Panc1 (cell line): Measurements from ENCODE around the gene MRPL9. TPM values are rescaled to one million over a fixed set of nuclear protein-coding genes. Genes with fewer than 3 reads are reported as not detected.

ENCODE experiments used
- ATAC-seq: fragments of 200-7000 bp; cut with Tn5 transposase; 2 replicates; pipeline ENCODE4 v1.9.1; 2020; ENCODE audit warnings: mild to moderate bottlenecking, moderate library complexity
- BruUV-seq: library from RNA; stranded (reverse); fragments of 400-500 nt; replicated peaks from 2 replicates; lab custom pipeline; 2021; lab: Mats Ljungman, UMichigan
- CTCF ChIA-PET: fragments of 300-600 bp; sonication (Branson Sonifier 250); formaldehyde crosslinking; loops from one replicate; lab custom pipeline; 2022; ENCODE audit warnings: antibody characterized with exemption; lab: Charles Lee
- POLR2A ChIA-PET: fragments of 300-600 bp; sonication (Branson Sonifier 250); formaldehyde crosslinking; loops from one replicate; lab custom pipeline; 2022; ENCODE audit warnings: antibody characterized with exemption; lab: Charles Lee
- DNase-seq: peaks from one replicate; pipeline ENCODE4 v3.0.0-alpha.2; 2010; ENCODE audit warnings: low read depth, low spot score
- H3K27ac ChIP-seq: 2 replicates; pipeline ENCODE4 v1.5.1; 2011; ENCODE audit warnings: mild to moderate bottlenecking, low read length, inconsistent platforms
- H3K27me3 ChIP-seq: fragments of 200-500 bp; sonication (Bioruptor generic); 2 replicates; pipeline ENCODE4 v1.6.0; 2014; ENCODE audit warnings: low read length, inconsistent platforms; ENCODE audit not compliant: control insufficient read depth, insufficient read depth
- H3K36me3 ChIP-seq: fragments of 200-500 bp; sonication (Bioruptor generic); 2 replicates; pipeline ENCODE4 v1.5.1; 2014; ENCODE audit warnings: inconsistent platforms, mild to moderate bottlenecking, low read length, moderate library complexity; ENCODE audit not compliant: control insufficient read depth, insufficient read depth
- H3K4me1 ChIP-seq: 2 replicates; pipeline ENCODE4 v1.5.1; 2011; ENCODE audit warnings: inconsistent platforms, mild to moderate bottlenecking, low read length, moderate library complexity; ENCODE audit not compliant: control insufficient read depth, insufficient read depth
- H3K4me3 ChIP-seq, 2 experiments: 2 replicates each; pipeline ENCODE4 v1.5.1; 2011 to 2012; ENCODE audit warnings: low read depth in 2 of 2, low read length in 2 of 2, mild to moderate bottlenecking in 2 of 2, inconsistent platforms in 1 of 2, moderate library complexity in 1 of 2
- H3K9me3 ChIP-seq: fragments of 200-500 bp; sonication (Bioruptor generic); 2 replicates; pipeline ENCODE4 v1.5.1; 2014; ENCODE audit warnings: low read depth, mild to moderate bottlenecking, inconsistent platforms, low read length, moderate library complexity; ENCODE audit not compliant: control insufficient read depth, insufficient read depth
- CTCF ChIP-seq: fragments of 450-650 bp; IDR thresholded peaks from 2 replicates; pipeline ENCODE4 v1.5.1; 2017; ENCODE audit warnings: mild to moderate bottlenecking
- POLR2AphosphoS5 ChIP-seq: IDR thresholded peaks from 2 replicates; pipeline ENCODE4 v1.6.1; 2012; ENCODE audit warnings: mild to moderate bottlenecking, low read depth, low read length, moderate library complexity
- REST ChIP-seq, 2 experiments: IDR thresholded peaks; 2 replicates each; pipeline ENCODE4 v1.6.1; 2011 to 2012; ENCODE audit warnings: low read depth in 2 of 2, control low read depth in 1 of 2, low read length in 1 of 2, mild to moderate bottlenecking in 1 of 2, moderate library complexity in 1 of 2; ENCODE audit not compliant: insufficient read depth in 1 of 2
- SIN3A ChIP-seq: IDR thresholded peaks from 2 replicates; pipeline ENCODE4 v1.6.1; 2012; ENCODE audit warnings: low read depth, mild to moderate bottlenecking, low read length, moderate library complexity, borderline replicate concordance; ENCODE audit not compliant: insufficient read depth
- TCF7L2 ChIP-seq: IDR thresholded peaks from 2 replicates; pipeline ENCODE4 v1.6.1; 2011; ENCODE audit warnings: mild to moderate bottlenecking, low read depth, low read length, inconsistent platforms
- in situ Hi-C: cut with HindIII; loops from 2 replicates; pipeline ENCODE4 v1.10.0; 2016; ENCODE audit warnings: low sequenced_read_pairs, low pct_unique_long_range_greater_than_20kb
- intact Hi-C: fragments of 100-400 bp; cut with micrococcal nuclease; formaldehyde crosslinking; loops from one replicate; pipeline ENCODE4 v1.10.0; 2022; ENCODE audit not compliant: unreplicated experiment
- total RNA-seq: library from RNA; stranded (reverse); gene quantifications from one replicate; pipeline ENCODE4 v1.2.1, GENCODE V29; 2021; ENCODE audit not compliant: unreplicated experiment

Gene MRPL9
- total RNA-seq, 1 experiment from 2014 or later: 98.3 TPM

GRCh38 chr1:151728151-151729054, 34.9 kb downstream of the MRPL9 start:
- ATAC-seq (no peak), DNase-seq (no peak)
- in situ Hi-C loops: no loop called here
- Histone ChIP-seq H3K36me3 (no peaks in the 10 kb centered on the region), H3K4me3 (no peak overlapping the region), H3K9me3 (no peaks in the 10 kb centered on the region), H3K27me3 (no peaks in the 10 kb centered on the region), H3K27ac (no peak overlapping the region), H3K4me1 (no peaks in the 10 kb centered on the region)
- ChIA-PET CTCF (interaction anchor here (0.7 kb wide), 1 partner anchor 35 kb away, joined by 3 read pairs; no protein-coding TSS in a partner anchor), POLR2A (no interaction called here)
- TF ChIP-seq CTCF: 0 out of 2 replicates have a peak, but pooled peaks have one; percentile 3
- no peak for TF ChIP-seq SIN3A
- intact Hi-C loops: no loop called here
- no TSS peak for BruUV-seq

GRCh38 chr1:151723726-151724370, 39.4 kb downstream of the MRPL9 start:
- in situ Hi-C loops: no loop called here

More at GRCh38 chr1:151723726-151724370, 39.4 kb downstream of the MRPL9 start:
- peaks cover 10% of the 10 kb centered on the region; the same call in 1 of the 2 replicates for H3K27me3 ChIP-seq
- ATAC-seq (no peak), DNase-seq (peak; percentile 13)
- no TSS peak for BruUV-seq
- ChIA-PET CTCF (no interaction called here), POLR2A (no interaction called here)
- peaks cover 7% of the 10 kb centered on the region for H3K4me1 ChIP-seq
- TF ChIP-seq REST (IDR thresholded peaks at IDR 0.05; ENCODE audit: insufficient read depth in 1 of 2, low read depth in 2 of 2, low read length in 1 of 2) (no peak), TCF7L2 (no peak), CTCF (no peak), POLR2AphosphoS5 (no peak), SIN3A (no peak)
- H3K27ac ChIP-seq: no peak overlapping the region
- H3K36me3 ChIP-seq: no peaks in the 10 kb centered on the region
- no peak overlapping the region for H3K4me3 ChIP-seq
- intact Hi-C loops: no loop called here
- no peaks in the 10 kb centered on the region for H3K9me3 ChIP-seq
